SU-DHL-6 (cell line): ENCODE measurements around the gene CDK16.

Experiments
- H2AFZ ChIP-seq: fragments of 200-600 bp; sonication (generic); 2 replicates; pipeline ENCODE4 v1.6.1; 2014; ENCODE audit warnings: low read depth, mild to moderate bottlenecking, moderate library complexity, mixed read lengths, antibody characterized with exemption, low read length; ENCODE audit not compliant: severe bottlenecking
- H3F3A ChIP-seq: fragments of 200-600 bp; shearing (Covaris generic); 2 replicates; pipeline ENCODE4 v1.6.0; 2016; ENCODE audit warnings: antibody characterized with exemption, mild to moderate bottlenecking; ENCODE audit not compliant: insufficient read depth
- H3K27ac ChIP-seq: fragments of 200-600 bp; sonication (generic); 2 replicates; pipeline ENCODE4 v1.5.1; 2016; ENCODE audit warnings: low read depth, mild to moderate bottlenecking, low read length, moderate library complexity, mixed read lengths
- H3K27me3 ChIP-seq: fragments of 200-600 bp; sonication (generic), shearing (Covaris generic); 2 replicates; pipeline ENCODE4 v1.6.0; 2014; ENCODE audit warnings: mild to moderate bottlenecking, low read length
- H3K36me3 ChIP-seq: fragments of 200-600 bp; sonication (generic); 2 replicates; pipeline ENCODE4 v1.6.1; 2014; ENCODE audit warnings: mild to moderate bottlenecking, low read length, mixed read lengths
- H3K4me2 ChIP-seq: fragments of 300-600, 200-600 bp; shearing (Covaris generic), sonication (generic); 2 replicates; pipeline ENCODE4 v1.6.0; 2014; ENCODE audit warnings: low read length, low read depth, mild to moderate bottlenecking; ENCODE audit not compliant: poor library complexity, severe bottlenecking
- H3K4me3 ChIP-seq: fragments of 200-600 bp; sonication (generic); 2 replicates; pipeline ENCODE4 v1.5.1; 2014; ENCODE audit warnings: antibody characterized with exemption, low read length, mild to moderate bottlenecking, mixed read lengths; ENCODE audit not compliant: insufficient read depth, poor library complexity, severe bottlenecking
- H3K79me2 ChIP-seq: fragments of 200-600 bp; sonication (generic); 2 replicates; pipeline ENCODE4 v1.6.1; 2014; ENCODE audit warnings: mild to moderate bottlenecking, low read length, moderate library complexity; ENCODE audit not compliant: insufficient read depth
- H3K9ac ChIP-seq: fragments of 200-600 bp; sonication (generic); 2 replicates; pipeline ENCODE4 v1.7.0; 2014; ENCODE audit warnings: mild to moderate bottlenecking, low read length
- H3K9me2 ChIP-seq: fragments of 200-600 bp; sonication (generic); replicated peaks from 2 replicates; pipeline ENCODE4 v1.6.1; 2014; ENCODE audit warnings: low read length; ENCODE audit not compliant: insufficient read depth
- H3K9me3 ChIP-seq: fragments of 200-600 bp; sonication (generic); 2 replicates; pipeline ENCODE4 v1.6.1; 2014; ENCODE audit warnings: low read length, mixed read lengths; ENCODE audit not compliant: insufficient read depth
- H4K20me1 ChIP-seq: fragments of 200-600 bp; sonication (generic); 2 replicates; pipeline ENCODE4 v1.6.1; 2014; ENCODE audit warnings: low read depth, mild to moderate bottlenecking, antibody characterized with exemption, low read length, moderate library complexity, mixed read lengths
- CTCF ChIP-seq: fragments of 200-600 bp; sonication (generic); IDR thresholded peaks from one replicate; pipeline ENCODE4 v1.5.1; 2017; ENCODE audit warnings: antibody characterized with exemption, mild to moderate bottlenecking, low read length, moderate library complexity; ENCODE audit not compliant: insufficient read depth, poor library complexity, severe bottlenecking
- EZH2phosphoT487 ChIP-seq: fragments of 200-600 bp; sonication (generic), shearing (Covaris generic); conservative IDR thresholded peaks from 2 replicates; pipeline ENCODE4 v1.6.1; 2018; ENCODE audit warnings: mild to moderate bottlenecking, antibody characterized with exemption, low read length, moderate library complexity, mixed read lengths

The CDK16 gene

GRCh38 chrX:47218280-47218919, at the start of gene CDK16:
CDK16 (plus strand) TSS chrX:47218681; CDS start chrX:47223558, 4,877 bp downstream.
- Histone ChIP-seq H3K9me2 (no peaks in the 10 kb centered on the region), H3K79me2 (peaks cover 38% of the 10 kb centered on the region), H3K4me3 (peak within 1 kb of the TSS; percentile 69), H2AFZ (peak within 1 kb of the TSS; percentile 46), H3K9me3 (no peaks in the 10 kb centered on the region), H3K27me3 (no peaks in the 10 kb centered on the region), H3K9ac (peak within 1 kb of the TSS; percentile 97), H4K20me1 (peaks cover 5% of the 10 kb centered on the region; the same call in 1 of the 2 replicates), H3K4me2 (peak within 1 kb of the TSS; percentile 78), H3K27ac (peak within 1 kb of the TSS; percentile 87), H3K36me3 (no peaks in the 10 kb centered on the region), H3F3A (peaks cover 15% of the 10 kb centered on the region)
- no peak for TF ChIP-seq EZH2phosphoT487

GRCh38 chrX:47169273-47169672, 49.2 kb upstream of the CDK16 start:
- Histone ChIP-seq H3K79me2 (peaks cover 12% of the 10 kb centered on the region; the same call in 1 of the 2 replicates), H3K9me3 (no peaks in the 10 kb centered on the region), H3K36me3 (no peaks in the 10 kb centered on the region), H3K9ac (no peak overlapping the region), H3K27me3 (no peaks in the 10 kb centered on the region), H3F3A (no peaks in the 10 kb centered on the region), H3K4me3 (no peak overlapping the region), H3K4me2 (no peak overlapping the region), H4K20me1 (no peaks in the 10 kb centered on the region), H2AFZ (no peak overlapping the region), H3K27ac (no peak overlapping the region), H3K9me2 (no peaks in the 10 kb centered on the region)
- TF ChIP-seq EZH2phosphoT487, result no peak
- no peak for TF ChIP-seq CTCF

- no peak overlapping the region for H3K27ac ChIP-seq
- no peaks in the 10 kb centered on the region for H4K20me1 ChIP-seq
- no peak overlapping the region for H3K9ac ChIP-seq
- H3F3A ChIP-seq, result no peaks in the 10 kb centered on the region
- no peak overlapping the region for H3K4me2 ChIP-seq
- no peak overlapping the region for H2AFZ ChIP-seq
- H3K9me3 ChIP-seq, result no peaks in the 10 kb centered on the region
- H3K36me3 ChIP-seq, result no peaks in the 10 kb centered on the region
- H3K4me3 ChIP-seq, result no peak overlapping the region
- H3K79me2 ChIP-seq, result 0 out of 2 replicates have a peak, but pooled peaks cover 6% of the 10 kb centered on the region
- TF ChIP-seq EZH2phosphoT487, result no peak
- no peak for TF ChIP-seq CTCF
- no peaks in the 10 kb centered on the region for H3K9me2 ChIP-seq
- H3K27me3 ChIP-seq, result no peaks in the 10 kb centered on the region
These were observed 48.6 kb upstream of the CDK16 start for GRCh38 chrX:47169726-47170515.
